ENCODE data around the gene MRPL27. TPM values are rescaled to one million over a fixed set of nuclear protein-coding genes. Genes with fewer than 3 reads are reported as not detected.

MRPL27 gene
- total RNA-seq, 4 donors from 2014 or later: 52.1 to 56.0 (median 53.3) TPM

- TF ChIP-seq CTCF (IDR thresholded peaks at IDR 0.05) (no peak), POLR2A (IDR thresholded peaks at IDR 0.05) (no peak)
- intact Hi-C loops (cut with DNase I; ENCODE audit: low total_unique reads): no loop called here
- no peak overlapping the region for H3K4me3 ChIP-seq (ENCODE audit: low read depth, poor library complexity, severe bottlenecking)
- WGBS, 2 donors: 92 to 98% methylated on average over 6 of the region's 6 CpGs
- no peak for DNase-seq (ENCODE audit: low spot score in 2 of 2)
These were observed 16.6 kb upstream of the MRPL27 start for GRCh38 chr17:50389534-50389933.

- no peak for DNase-seq (ENCODE audit: low spot score in 2 of 2)
- 89 to 96% methylated on average over 3 of the region's 3 CpGs for WGBS, 2 donors
- H3K4me3 ChIP-seq (ENCODE audit: low read depth, poor library complexity, severe bottlenecking): no peak overlapping the region
- intact Hi-C loops (cut with DNase I; ENCODE audit: low total_unique reads): no loop called here
- TF ChIP-seq POLR2A (IDR thresholded peaks at IDR 0.05): no peak
- no peak for TF ChIP-seq CTCF (IDR thresholded peaks at IDR 0.05)
These were observed 15.7 kb upstream of the MRPL27 start for GRCh38 chr17:50388728-50389127.

- no peak overlapping the region for H3K4me3 ChIP-seq (ENCODE audit: low read depth, poor library complexity, severe bottlenecking)
- WGBS, 2 donors: 57 to 68% methylated on average over 3 of the region's 3 CpGs
- intact Hi-C loops (cut with DNase I; ENCODE audit: low total_unique reads): no loop called here
- DNase-seq (ENCODE audit: low spot score in 2 of 2): no peak
- TF ChIP-seq POLR2A (IDR thresholded peaks at IDR 0.05) (no peak), CTCF (IDR thresholded peaks at IDR 0.05) (no peak)
These were observed 13.5 kb upstream of the MRPL27 start for GRCh38 chr17:50386510-50386909.

GRCh38 chr17:50382931-50383330 lies 9.9 kb upstream of the MRPL27 start:
- intact Hi-C loops (cut with DNase I; ENCODE audit: low total_unique reads): no loop called here
- no peak for DNase-seq (ENCODE audit: low spot score in 2 of 2)
- no peak overlapping the region for H3K4me3 ChIP-seq (ENCODE audit: low read depth, poor library complexity, severe bottlenecking)
- 90 to 93% methylated on average over 12 of the region's 12 CpGs for WGBS, 2 donors
- TF ChIP-seq POLR2A (IDR thresholded peaks at IDR 0.05): no peak
- TF ChIP-seq CTCF (IDR thresholded peaks at IDR 0.05): no peak

- 25 to 34% methylated on average over 3 of the region's 3 CpGs for WGBS, 2 donors
- no peak overlapping the region for H3K4me3 ChIP-seq (ENCODE audit: low read depth, poor library complexity, severe bottlenecking)
- DNase-seq (ENCODE audit: low spot score in 2 of 2): no peak
- no peak for TF ChIP-seq POLR2A (IDR thresholded peaks at IDR 0.05)
- intact Hi-C loops (cut with DNase I; ENCODE audit: low total_unique reads): no loop called here
These were observed 8.9 kb upstream of the MRPL27 start for GRCh38 chr17:50381920-50382319.

- intact Hi-C loops (cut with DNase I; ENCODE audit: low total_unique reads): no loop called here
- TF ChIP-seq POLR2A (IDR thresholded peaks at IDR 0.05) (no peak), CTCF (IDR thresholded peaks at IDR 0.05) (no peak)
- 85 to 89% methylated on average over 7 of the region's 7 CpGs for WGBS, 2 donors
- H3K4me3 ChIP-seq (ENCODE audit: low read depth, poor library complexity, severe bottlenecking): no peak overlapping the region
- no peak for DNase-seq (ENCODE audit: low spot score in 2 of 2)
These were observed 8.4 kb upstream of the MRPL27 start for GRCh38 chr17:50381260-50381815.

Data from lower leg skin (tissue), 4 donors.